Endothelial cell of umbilical vein (primary cell): Measurements from ENCODE around the gene ADCYAP1R1. TPM values are rescaled to one million over a fixed set of nuclear protein-coding genes. Genes with fewer than 3 reads are reported as not detected.

Source experiments
- BruUV-seq: library from RNA; stranded (reverse); fragments of 400-500 nt; replicated peaks from 2 replicates; lab custom pipeline; 2021; lab: Mats Ljungman, UMichigan
- CTCF ChIA-PET: fragments of 300-600, 350-600 bp; sonication (Branson Sonifier 250); formaldehyde crosslinking; loops from one replicate; lab custom pipeline; 2021; ENCODE audit warnings: antibody characterized with exemption, inconsistent platforms; lab: Charles Lee
- POLR2A ChIA-PET: fragments of 300-600, 350-600 bp; sonication (Branson Sonifier 250); formaldehyde crosslinking; loops from one replicate; lab custom pipeline; 2021; ENCODE audit warnings: antibody characterized with exemption, inconsistent platforms; lab: Charles Lee
- DNase-seq: peaks from one replicate; pipeline ENCODE4 v3.0.0-alpha.2; 2011; ENCODE audit warnings: low read depth, low spot score
- FAIRE-seq: peaks from 2 replicates; lab custom pipeline; 2011; peaks lifted over from hg19 to GRCh38; lab: Jason Lieb, UNC
- H2AFZ ChIP-seq: 2 replicates; pipeline ENCODE4 v1.6.0; 2012; ENCODE audit warnings: low read depth, low read length, control low read depth, inconsistent platforms
- H3K27ac ChIP-seq: 2 replicates; pipeline ENCODE4 v1.5.1; 2011; ENCODE audit warnings: low read depth, mild to moderate bottlenecking, control low read depth, low read length, moderate library complexity; ENCODE audit not compliant: insufficient read depth
- H3K27me3 ChIP-seq, 2 experiments: 2 replicates each; pipeline versions ENCODE4 v1.6.0 to v1.6.1; 2011; ENCODE audit warnings: low read length in 2 of 2, mixed read lengths in 1 of 2; ENCODE audit not compliant: control insufficient read depth in 2 of 2, insufficient read depth in 2 of 2
- H3K36me3 ChIP-seq, 2 experiments: 2 replicates in 1 of 2; 3 replicates in 1 of 2; pipeline ENCODE4 v1.5.1; 2011; ENCODE audit warnings: low read length in 2 of 2, mild to moderate bottlenecking in 1 of 2, moderate library complexity in 1 of 2; ENCODE audit not compliant: control insufficient read depth in 2 of 2, insufficient read depth in 2 of 2; ENCODE audit errors: extremely low read depth in 1 of 2
- H3K4me1 ChIP-seq: 3 replicates; pipeline ENCODE4 v1.5.1; 2011; ENCODE audit warnings: mild to moderate bottlenecking, low read length; ENCODE audit not compliant: control insufficient read depth, insufficient read depth; ENCODE audit errors: extremely low read depth
- H3K4me2 ChIP-seq: 2 replicates; pipeline ENCODE4 v1.6.1; 2011; ENCODE audit warnings: low read length, control low read depth, mixed read lengths; ENCODE audit not compliant: insufficient read depth
- H3K4me3 ChIP-seq, 3 experiments: fragments of 200-600 bp in 1 of 3; sonication (generic), shearing (Covaris generic) in 1 of 3; replicated peaks in 1 of 3; 2 replicates each; pipeline ENCODE4 v1.5.1; 2011 to 2016; ENCODE audit warnings: control low read depth in 3 of 3, low read length in 3 of 3, mild to moderate bottlenecking in 2 of 3, inconsistent platforms in 1 of 3, low read depth in 1 of 3, moderate library complexity in 1 of 3; ENCODE audit not compliant: insufficient read depth in 1 of 3
- H3K79me2 ChIP-seq: 2 replicates; pipeline ENCODE4 v1.6.0; 2012; ENCODE audit warnings: low read length, inconsistent platforms; ENCODE audit not compliant: control insufficient read depth, insufficient read depth
- H3K9ac ChIP-seq: replicated peaks from 2 replicates; pipeline ENCODE3; 2011; ENCODE audit warnings: low read length, control low read depth; ENCODE audit not compliant: insufficient read depth; ENCODE audit errors: extremely low read depth
- H3K9me1 ChIP-seq: replicated peaks from 3 replicates; pipeline ENCODE4 v1.6.0; 2011; ENCODE audit warnings: mild to moderate bottlenecking, low read length; ENCODE audit not compliant: control insufficient read depth, insufficient read depth; ENCODE audit errors: extremely low read depth
- H3K9me3 ChIP-seq: replicated peaks from 2 replicates; pipeline ENCODE4 v1.5.1; 2012; ENCODE audit warnings: low read length, inconsistent platforms; ENCODE audit not compliant: control insufficient read depth, insufficient read depth
- H4K20me1 ChIP-seq: replicated peaks from 2 replicates; pipeline ENCODE3; 2011; ENCODE audit warnings: mild to moderate bottlenecking, low read length; ENCODE audit not compliant: control insufficient read depth, insufficient read depth; ENCODE audit errors: extremely low read depth
- GATA2 ChIP-seq: IDR thresholded peaks from 2 replicates; pipeline ENCODE4 v1.7.0; 2011; ENCODE audit warnings: low read depth, mild to moderate bottlenecking, moderate library complexity, mixed read lengths, low read length; ENCODE audit not compliant: insufficient read length, insufficient read depth
- POLR2A ChIP-seq: IDR thresholded peaks from 2 replicates; pipeline ENCODE4 v1.6.1; 2012; ENCODE audit warnings: low read depth, mild to moderate bottlenecking, control low read depth, low read length
- dilution Hi-C: fragments of 300-500 bp; cut with MboI; formaldehyde crosslinking; loops from one replicate; pipeline ENCODE4 v1.15.0; 2019; ENCODE audit warnings: low sequenced_read_pairs; ENCODE audit not compliant: extremely low pct_ligation_motif_present
- intact Hi-C: fragments of 100-400 bp; cut with micrococcal nuclease; formaldehyde crosslinking; loops from one replicate; pipeline ENCODE4 v1.10.0; 2022
- polyA plus RNA-seq, 4 experiments: library from polyadenylated mRNA; depleted of rRNA in 3 of 4; stranded (reverse) in 3 of 4; unstranded in 1 of 4; fragments of >200 nt; gene quantifications; 2 replicates each; pipeline versions ENCODE4 v1.2.1 to v1.2.3, GENCODE V29; 2011 to 2012; ENCODE audit warnings: missing spikeins in 1 of 4
- total RNA-seq: library from RNA; stranded (reverse); gene quantifications from 2 replicates; pipeline ENCODE4 v1.2.3, GENCODE V29; 2021
- TF ChIP-seq, protein P1 (sequence below): IDR thresholded peaks from 2 replicates; pipeline ENCODE4 v1.6.1; 2011; ENCODE audit not compliant: insufficient read depth, insufficient read length

The ADCYAP1R1 gene
- total and polyA plus RNA-seq, 2 donors (not counting 3 experiments of a cell fraction or from before 2014, with no cell fraction given), result 0.04 TPM; not detected in 1

DNA sequence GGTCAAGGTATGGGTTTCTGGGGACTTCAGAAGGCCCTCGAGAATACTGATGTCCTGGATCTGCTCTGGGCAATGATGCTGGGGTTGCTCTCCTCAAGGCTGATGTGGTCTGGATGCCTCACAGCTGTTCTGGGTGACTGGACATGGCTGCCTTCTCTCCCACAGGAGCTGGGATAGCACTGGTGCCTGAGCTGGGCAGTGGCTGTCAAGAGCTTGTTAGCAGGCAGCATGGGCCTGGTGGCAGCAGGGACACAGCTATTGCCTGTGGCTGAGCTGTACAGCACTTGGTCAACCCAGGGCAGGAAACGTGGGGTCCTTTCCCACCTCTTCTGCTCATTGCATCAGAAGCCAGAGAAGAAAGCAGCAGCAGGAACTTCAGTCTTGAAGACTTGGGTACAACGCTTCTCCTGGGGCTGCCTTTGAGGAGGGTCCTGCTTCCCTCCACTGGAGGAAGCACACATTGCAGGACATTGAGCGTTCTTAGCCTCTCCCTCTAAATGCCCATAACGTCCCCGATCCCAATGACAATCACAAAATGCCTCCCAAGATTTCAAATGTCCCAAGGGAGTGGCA lies 13.0 kb downstream of the ADCYAP1R1 start:
- intact Hi-C loops, result no loop called here
- FAIRE-seq (no peak), DNase-seq (no peak)
- Histone ChIP-seq H3K27me3 (no peaks in the 10 kb centered on the region), H3K4me1 (no peaks in the 10 kb centered on the region), H3K9me1 (no peaks in the 10 kb centered on the region), H3K9me3 (no peaks in the 10 kb centered on the region), H3K9ac (no peak overlapping the region), H2AFZ (no peak overlapping the region), H3K36me3 (no peaks in the 10 kb centered on the region), H3K27ac (no peak overlapping the region), H3K4me2 (no peak overlapping the region), H3K79me2 (no peaks in the 10 kb centered on the region), H4K20me1 (no peaks in the 10 kb centered on the region), H3K4me3 (no peak overlapping the region)
- dilution Hi-C loops, result no loop called here
- POLR2A ChIA-PET, result no interaction called here
- TF ChIP-seq, protein P1, sequence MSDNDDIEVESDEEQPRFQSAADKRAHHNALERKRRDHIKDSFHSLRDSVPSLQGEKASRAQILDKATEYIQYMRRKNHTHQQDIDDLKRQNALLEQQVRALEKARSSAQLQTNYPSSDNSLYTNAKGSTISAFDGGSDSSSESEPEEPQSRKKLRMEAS, result no peak
- CTCF ChIA-PET, result interaction anchor here (0.6 to 2.0 kb wide), 5 partner anchors 11 to 81 kb away, joined by 3 to 11 read pairs (median 4); no protein-coding TSS in a partner anchor
- no TSS peak for BruUV-seq

DNA sequence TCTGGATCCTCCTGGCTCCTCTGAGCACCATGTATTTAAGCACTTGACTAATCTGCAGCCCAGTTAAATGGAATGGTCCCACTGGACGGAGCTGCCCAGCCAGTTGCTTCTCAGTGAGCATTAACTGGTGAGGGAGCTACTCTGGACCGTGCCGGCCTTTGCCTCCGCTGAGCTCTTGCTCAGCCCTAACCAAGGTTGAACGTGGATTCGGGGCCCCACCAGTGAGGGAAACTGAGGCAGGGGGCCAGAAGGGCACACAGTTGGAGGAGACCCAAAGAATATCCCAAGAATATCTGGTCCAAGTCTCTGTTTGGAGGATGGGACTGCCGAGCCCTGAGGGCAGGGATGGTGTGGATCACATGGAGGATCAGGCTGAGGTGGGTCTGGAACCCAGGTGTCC lies 13.7 kb downstream of the ADCYAP1R1 start:
- H3K36me3 ChIP-seq, result no peaks in the 10 kb centered on the region
- dilution Hi-C loops, result no loop called here

More for the DNA sequence above, 13.7 kb downstream of the ADCYAP1R1 start:
- no peaks in the 10 kb centered on the region for H3K4me1 ChIP-seq
- H3K9ac ChIP-seq, result no peak overlapping the region
- ChIA-PET POLR2A (no interaction called here), CTCF (interaction anchor here (0.6 kb wide), 1 partner anchor 81 kb away, joined by 3 read pairs; no protein-coding TSS in a partner anchor)
- H3K27ac ChIP-seq, result no peak overlapping the region
- no peak overlapping the region for H3K4me3 ChIP-seq
- no peaks in the 10 kb centered on the region for H3K79me2 ChIP-seq
- FAIRE-seq (no peak), DNase-seq (no peak)
- no TSS peak for BruUV-seq
- no peaks in the 10 kb centered on the region for H3K9me3 ChIP-seq
- no peak for TF ChIP-seq GATA2
- TF ChIP-seq POLR2A, result no peak
- H2AFZ ChIP-seq, result no peak overlapping the region
- H3K27me3 ChIP-seq, result no peaks in the 10 kb centered on the region
- no peaks in the 10 kb centered on the region for H4K20me1 ChIP-seq
- H3K4me2 ChIP-seq, result no peak overlapping the region
- intact Hi-C loops, result no loop called here
- H3K9me1 ChIP-seq, result no peaks in the 10 kb centered on the region
